Stimulated activated naive B cell treated with anti-CD40 and anti-IgM and Interleukin-4, amounts not matched to agents 10 μg/mL and 1 μg/mL and 100 μg/mL, for 72 hours (primary cell): ENCODE data around the gene KDM1A.
"Not testable (repeated sequence)": the region's sequence is repeated elsewhere in the genome, so short reads cannot be mapped to it uniquely, and the experiment has no call there.

Source experiments
- ATAC-seq, 2 donors: fragments of 150-1000 bp; cut with Tn5 transposase; replicated peaks; 2 replicates each; pipeline ENCODE4 v1.10.0; 2021; ENCODE audit warnings: moderate library complexity in 1 of 2
- DNase-seq: peaks from one replicate; pipeline ENCODE4 v3.0.0; 2021
- H3K27ac Mint-ChIP-seq: one replicate; pipeline ENCODE4 v1.8.0; 2022; ENCODE audit warnings: mild to moderate bottlenecking, mixed read lengths
- H3K27me3 Mint-ChIP-seq, 2 donors: one replicate each; pipeline ENCODE4 v1.8.0; 2022; ENCODE audit warnings: mixed read lengths in 2 of 2
- H3K36me3 Mint-ChIP-seq, 2 donors: one replicate each; pipeline ENCODE4 v1.8.0; 2022; ENCODE audit warnings: mixed read lengths in 2 of 2, mild to moderate bottlenecking in 1 of 2
- H3K4me1 Mint-ChIP-seq, 2 donors: one replicate each; pipeline ENCODE4 v1.8.0; 2022; ENCODE audit warnings: mixed read lengths in 2 of 2, mild to moderate bottlenecking in 1 of 2
- H3K4me3 Mint-ChIP-seq, 2 donors: one replicate each; pipeline ENCODE4 v1.8.0; 2022; ENCODE audit warnings: mild to moderate bottlenecking in 2 of 2, mixed read lengths in 2 of 2, moderate library complexity in 1 of 2
- H3K9me3 Mint-ChIP-seq, 2 donors: one replicate each; pipeline ENCODE4 v1.8.0; 2022; ENCODE audit warnings: mixed read lengths in 2 of 2, mild to moderate bottlenecking in 1 of 2

The KDM1A gene

GRCh38 chr1:23019094-23019862 lies at the start of gene KDM1A:
KDM1A (plus strand) TSS chr1:23019468; CDS start chr1:23019597, 129 bp downstream.
- Mint-ChIP-seq H3K4me3 (peak within 1 kb of the TSS; percentile 94 to 95), H3K27ac (peak within 1 kb of the TSS; percentile 97), H3K27me3 (no peaks in the 10 kb centered on the region), H3K4me1 (peaks cover 26 to 52% of the 10 kb centered on the region in 2 donors), H3K9me3 (peaks cover 3 to 8% of the 10 kb centered on the region in 2 donors), H3K36me3 (peaks cover 7 to 14% of the 10 kb centered on the region in 2 donors)
- DNase-seq (peak; percentile 97), ATAC-seq (peak; percentile 99)

GRCh38 chr1:22970096-22970495 lies 49.2 kb upstream of the KDM1A start:
- ATAC-seq: no peak
- Mint-ChIP-seq H3K27me3 (peaks cover 43 to 75% of the 10 kb centered on the region in 2 donors), H3K27ac (no peak overlapping the region), H3K36me3 (peaks cover 7% of the 10 kb centered on the region in 2 donors), H3K4me3 (no peak overlapping the region), H3K4me1 (no peaks in the 10 kb centered on the region), H3K9me3 (peaks cover 8 to 9% of the 10 kb centered on the region in 2 donors)
- DNase-seq: no peak

GRCh38 chr1:22971161-22971560 lies 48.1 kb upstream of the KDM1A start:
- Mint-ChIP-seq H3K4me1 (no peaks in the 10 kb centered on the region), H3K36me3 (peaks cover 7% of the 10 kb centered on the region in 2 donors), H3K4me3 (no peak overlapping the region), H3K27me3 (peaks cover 41 to 81% of the 10 kb centered on the region in 2 donors), H3K9me3 (peaks cover 7% of the 10 kb centered on the region in 2 donors), H3K27ac (no peak overlapping the region)
- ATAC-seq: no peak
- no peak for DNase-seq

- Mint-ChIP-seq H3K27me3 (peaks cover 41 to 81% of the 10 kb centered on the region in 2 donors), H3K36me3 (peaks cover under 1 to 1% of the 10 kb centered on the region in 2 donors), H3K27ac (no peak overlapping the region), H3K4me3 (no peak overlapping the region), H3K9me3 (peaks cover under 1% of the 10 kb centered on the region in 2 donors), H3K4me1 (peaks cover 0 to 6% of the 10 kb centered on the region in 2 donors)
- DNase-seq (no peak), ATAC-seq (no peak)
Observed at GRCh38 chr1:22971611-22972405, 47.5 kb upstream of the KDM1A start.

- H3K4me3 Mint-ChIP-seq: no peak within 1 kb of the TSS
- peaks cover 0 to 6% of the 10 kb centered on the region in 2 donors for H3K4me1 Mint-ChIP-seq
- no peaks in the 10 kb centered on the region for H3K36me3 Mint-ChIP-seq
- H3K27ac Mint-ChIP-seq: no peak within 1 kb of the TSS
- peaks cover 46 to 87% of the 10 kb centered on the region in 2 donors for H3K27me3 Mint-ChIP-seq
- ATAC-seq (no peak), DNase-seq (no peak)
- H3K9me3 Mint-ChIP-seq: no peaks in the 10 kb centered on the region
Observed at GRCh38 chr1:22972760-22973159, 46.5 kb upstream of the KDM1A start, which contains the start of gene LACTBL1. LACTBL1 (minus strand) TSS chr1:22972866; CDS start chr1:22972316, 550 bp downstream.

- Mint-ChIP-seq H3K27ac (no peak overlapping the region), H3K9me3 (no peaks in the 10 kb centered on the region), H3K27me3 (peaks cover 25 to 61% of the 10 kb centered on the region in 2 donors), H3K4me3 (no peak overlapping the region), H3K4me1 (peaks cover 0 to 6% of the 10 kb centered on the region in 2 donors), H3K36me3 (no peaks in the 10 kb centered on the region)
- DNase-seq: no peak
- ATAC-seq: no peak
Observed at GRCh38 chr1:22975694-22976093, 43.6 kb upstream of the KDM1A start.

- Mint-ChIP-seq H3K27ac (no peak overlapping the region), H3K9me3 (no peaks in the 10 kb centered on the region), H3K36me3 (no peaks in the 10 kb centered on the region), H3K4me3 (no peak overlapping the region), H3K4me1 (peaks cover 0 to 6% of the 10 kb centered on the region in 2 donors), H3K27me3 (peaks cover 25 to 59% of the 10 kb centered on the region in 2 donors)
- ATAC-seq: no peak
- no peak for DNase-seq
Observed at GRCh38 chr1:22976127-22976460, 43.2 kb upstream of the KDM1A start.

GRCh38 chr1:22976461-22977243 lies 42.6 kb upstream of the KDM1A start:
- peak; percentile 57 for DNase-seq
- Mint-ChIP-seq H3K4me1 (peaks cover 0 to 6% of the 10 kb centered on the region in 2 donors), H3K4me3 (no peak overlapping the region), H3K36me3 (no peaks in the 10 kb centered on the region), H3K9me3 (no peaks in the 10 kb centered on the region), H3K27ac (no peak overlapping the region), H3K27me3 (peaks cover 20 to 59% of the 10 kb centered on the region in 2 donors)
- ATAC-seq: peak; percentile 98 to 99

- H3K36me3 Mint-ChIP-seq: no peaks in the 10 kb centered on the region
- no peak overlapping the region for H3K4me3 Mint-ChIP-seq
- peaks cover 0 to 6% of the 10 kb centered on the region in 2 donors for H3K4me1 Mint-ChIP-seq
- no peaks in the 10 kb centered on the region for H3K9me3 Mint-ChIP-seq
- H3K27me3 Mint-ChIP-seq: peaks cover 14 to 45% of the 10 kb centered on the region in 2 donors
- no peak overlapping the region for H3K27ac Mint-ChIP-seq
- DNase-seq: no peak
- no peak for ATAC-seq
Observed at GRCh38 chr1:22978299-22978698, 41.0 kb upstream of the KDM1A start.

- not testable (repeated sequence) for ATAC-seq, H3K36me3 Mint-ChIP-seq, DNase-seq, H3K4me3 Mint-ChIP-seq, H3K27ac Mint-ChIP-seq, H3K9me3 Mint-ChIP-seq, H3K4me1 Mint-ChIP-seq
- peaks cover 19 to 32% of the 10 kb centered on the region in 2 donors for H3K27me3 Mint-ChIP-seq
Observed at GRCh38 chr1:22980471-22980790, 38.8 kb upstream of the KDM1A start.

GRCh38 chr1:22983944-22984343 lies 35.3 kb upstream of the KDM1A start:
- DNase-seq: no peak
- no peak overlapping the region for H3K4me3 Mint-ChIP-seq
- peaks cover 0 to 2% of the 10 kb centered on the region in 2 donors for H3K4me1 Mint-ChIP-seq
- peaks cover 6 to 17% of the 10 kb centered on the region in 2 donors for H3K27me3 Mint-ChIP-seq
- no peaks in the 10 kb centered on the region for H3K9me3 Mint-ChIP-seq
- H3K27ac Mint-ChIP-seq: no peak overlapping the region
- ATAC-seq: no peak
- H3K36me3 Mint-ChIP-seq: no peaks in the 10 kb centered on the region

- H3K27ac Mint-ChIP-seq, ATAC-seq, H3K4me3 Mint-ChIP-seq, H3K9me3 Mint-ChIP-seq, DNase-seq, H3K4me1 Mint-ChIP-seq, H3K36me3 Mint-ChIP-seq: not testable (repeated sequence)
- peaks cover 8 to 10% of the 10 kb centered on the region in 2 donors for H3K27me3 Mint-ChIP-seq
Observed at GRCh38 chr1:22992384-22992783, 26.9 kb upstream of the KDM1A start.

- H3K27me3 Mint-ChIP-seq: peaks cover 8 to 10% of the 10 kb centered on the region in 2 donors
- not testable (repeated sequence) for H3K27ac Mint-ChIP-seq
Observed at GRCh38 chr1:22993220-22993795, 26.0 kb upstream of the KDM1A start.

GRCh38 chr1:22995774-22996173 lies 23.5 kb upstream of the KDM1A start:
- no peak overlapping the region for H3K27ac Mint-ChIP-seq
- H3K36me3 Mint-ChIP-seq: peaks cover 0 to 2% of the 10 kb centered on the region in 2 donors
- DNase-seq (no peak), ATAC-seq (no peak)
- H3K27me3 Mint-ChIP-seq: no peaks in the 10 kb centered on the region
- peaks cover 2 to 4% of the 10 kb centered on the region in 2 donors for H3K9me3 Mint-ChIP-seq
- H3K4me3 Mint-ChIP-seq: no peak overlapping the region
- H3K4me1 Mint-ChIP-seq: no peaks in the 10 kb centered on the region

More at GRCh38 chr1:22993220-22993795, 26.0 kb upstream of the KDM1A start:
- DNase-seq, ATAC-seq, H3K4me1 Mint-ChIP-seq, H3K36me3 Mint-ChIP-seq, H3K9me3 Mint-ChIP-seq, H3K4me3 Mint-ChIP-seq: not testable (repeated sequence)
